ENCODE measurements around the gene DUS2.

GRCh38 chr16:68022278-68022727 lies 781 bp upstream of the DUS2 start:
- TF ChIP-seq, protein P1, sequence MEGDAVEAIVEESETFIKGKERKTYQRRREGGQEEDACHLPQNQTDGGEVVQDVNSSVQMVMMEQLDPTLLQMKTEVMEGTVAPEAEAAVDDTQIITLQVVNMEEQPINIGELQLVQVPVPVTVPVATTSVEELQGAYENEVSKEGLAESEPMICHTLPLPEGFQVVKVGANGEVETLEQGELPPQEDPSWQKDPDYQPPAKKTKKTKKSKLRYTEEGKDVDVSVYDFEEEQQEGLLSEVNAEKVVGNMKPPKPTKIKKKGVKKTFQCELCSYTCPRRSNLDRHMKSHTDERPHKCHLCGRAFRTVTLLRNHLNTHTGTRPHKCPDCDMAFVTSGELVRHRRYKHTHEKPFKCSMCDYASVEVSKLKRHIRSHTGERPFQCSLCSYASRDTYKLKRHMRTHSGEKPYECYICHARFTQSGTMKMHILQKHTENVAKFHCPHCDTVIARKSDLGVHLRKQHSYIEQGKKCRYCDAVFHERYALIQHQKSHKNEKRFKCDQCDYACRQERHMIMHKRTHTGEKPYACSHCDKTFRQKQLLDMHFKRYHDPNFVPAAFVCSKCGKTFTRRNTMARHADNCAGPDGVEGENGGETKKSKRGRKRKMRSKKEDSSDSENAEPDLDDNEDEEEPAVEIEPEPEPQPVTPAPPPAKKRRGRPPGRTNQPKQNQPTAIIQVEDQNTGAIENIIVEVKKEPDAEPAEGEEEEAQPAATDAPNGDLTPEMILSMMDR (optimal IDR thresholded peaks at IDR 0.05 in 1 of 3, IDR thresholded peaks at IDR 0.05 in 1 of 3, conservative IDR thresholded peaks at IDR 0.05 in 1 of 3; ENCODE audit: extremely low read depth in 1 of 3, insufficient read depth in 2 of 3, low read length in 3 of 3) = no peak
- TF ChIP-seq EZH2 (IDR thresholded peaks at IDR 0.05; ENCODE audit: low read length) = no peak
